ENCODE results near the gene JAKMIP2.
"Not testable (repeated sequence)": the region's sequence is repeated elsewhere in the genome, so short reads cannot be mapped to it uniquely, and the experiment has no call there.

The JAKMIP2 gene

GRCh38 chr5:147642666-147643065 lies 139.9 kb downstream of the JAKMIP2 start:
- Histone ChIP-seq H3K4me3 (no peak overlapping the region), H3K27ac (no peak overlapping the region)
- no peak for DNase-seq (ENCODE audit: low spot score)
- no peak for TF ChIP-seq CTCF (IDR thresholded peaks at IDR 0.05)

- no peak for DNase-seq (ENCODE audit: low spot score)
- no peak for TF ChIP-seq CTCF (IDR thresholded peaks at IDR 0.05)
- Histone ChIP-seq H3K4me3 (no peak overlapping the region), H3K27ac (no peak overlapping the region)
These were observed 143.2 kb downstream of the JAKMIP2 start for GRCh38 chr5:147639321-147639720.

- DNase-seq (ENCODE audit: low spot score) = no peak
- H3K4me3 ChIP-seq = no peak overlapping the region
- TF ChIP-seq CTCF (IDR thresholded peaks at IDR 0.05) = no peak
- no peak overlapping the region for H3K27ac ChIP-seq
These were observed 145.9 kb downstream of the JAKMIP2 start for GRCh38 chr5:147636729-147636984.

GRCh38 chr5:147635882-147636728 lies 146.4 kb downstream of the JAKMIP2 start:
- Histone ChIP-seq H3K27ac (no peak overlapping the region), H3K4me3 (no peak overlapping the region)
- TF ChIP-seq CTCF (IDR thresholded peaks at IDR 0.05) = no peak
- DNase-seq (ENCODE audit: low spot score) = no peak

- not testable (repeated sequence) for DNase-seq (ENCODE audit: low spot score); H3K4me3 ChIP-seq; H3K27ac ChIP-seq
These were observed 147.1 kb downstream of the JAKMIP2 start for GRCh38 chr5:147635439-147635838.

- no peak overlapping the region for H3K27ac ChIP-seq
- no peak for DNase-seq (ENCODE audit: low spot score)
- H3K4me3 ChIP-seq = no peak overlapping the region
- TF ChIP-seq CTCF (IDR thresholded peaks at IDR 0.05) = no peak
These were observed 149.4 kb downstream of the JAKMIP2 start for GRCh38 chr5:147633173-147633572.

- no peak for DNase-seq (ENCODE audit: low spot score)
- no peak overlapping the region for H3K27ac ChIP-seq
- no peak overlapping the region for H3K4me3 ChIP-seq
- TF ChIP-seq CTCF (IDR thresholded peaks at IDR 0.05) = no peak
These were observed 151.0 kb downstream of the JAKMIP2 start for GRCh38 chr5:147631428-147632003.
